Esophagus squamous epithelium (tissue), 5 donors: Measurements from ENCODE around the gene TGM3. TPM values are rescaled to one million over a fixed set of nuclear protein-coding genes. Genes with fewer than 3 reads are reported as not detected.
A peak's percentile ranks its signal among the peaks of the same experiment; 100 is the strongest.

ENCODE experiments used
- DNase-seq: peaks from one replicate; lab custom pipeline; 2025; lab: John Stamatoyannopoulos, UW
- H3K27ac ChIP-seq, 4 donors: fragments of 200-600 bp; sonication (generic); one replicate each; pipeline ENCODE4 v1.5.1; 2016 to 2019; ENCODE audit warnings: mild to moderate bottlenecking in 1 of 4
- H3K27me3 ChIP-seq, 4 donors: fragments of 200-600 bp; sonication (generic); 1 replicate in 3 of 4; 2 replicates in 1 of 4; pipeline versions ENCODE4 v1.5.1 to v1.6.0; 2017 to 2021; ENCODE audit warnings: antibody characterized with exemption in 1 of 4
- H3K36me3 ChIP-seq, 3 donors: fragments of 200-600 bp; sonication (generic); one replicate each; pipeline ENCODE4 v1.5.1; 2016 to 2019
- H3K4me1 ChIP-seq, 3 donors: fragments of 200-600 bp; sonication (generic); one replicate each; pipeline ENCODE4 v1.5.1; 2017 to 2019
- H3K4me3 ChIP-seq, 4 donors: fragments of 200-600 bp; sonication (generic); 1 replicate in 3 of 4; 2 replicates in 1 of 4; pipeline ENCODE4 v1.5.1; 2016 to 2019; ENCODE audit warnings: mild to moderate bottlenecking in 2 of 4, moderate library complexity in 1 of 4
- H3K9me3 ChIP-seq, 3 donors: fragments of 200-600 bp; sonication (generic); one replicate each; pipeline ENCODE4 v1.5.1; 2016 to 2019
- CTCF ChIP-seq, 6 experiments: fragments of 450-650 bp in 4 of 6; fragments of 200-600 bp in 2 of 6; sonication (generic) in 2 of 6; IDR thresholded peaks; one replicate each; pipeline ENCODE4 v1.5.1; 2016 to 2019; ENCODE audit warnings: antibody characterized with exemption in 6 of 6, mild to moderate bottlenecking in 4 of 6, moderate library complexity in 4 of 6
- POLR2A ChIP-seq, 4 donors: fragments of 450-650 bp; IDR thresholded peaks; one replicate each; pipeline ENCODE4 v1.6.1; 2017; ENCODE audit warnings: antibody characterized with exemption in 4 of 4, mild to moderate bottlenecking in 4 of 4, moderate library complexity in 3 of 4
- WGBS, 2 donors: methylation state at CpG; one replicate each; pipeline ENCODE4 v1.1.5; 2018; 5-methylcytosine and 5-hydroxymethylcytosine counted together
- intact Hi-C: fragments of 100-400 bp; cut with DNase I; formaldehyde crosslinking; loops from one replicate; pipeline ENCODE4 v1.15.0; 2022
- total RNA-seq, 4 donors: library from RNA; depleted of rRNA; stranded (reverse); fragments of >200 nt; gene quantifications; one replicate each; pipeline ENCODE4 v1.1.0, GENCODE V29; 2016
- donor health status: DM: yes; HTN: yes; CAD: no.

TGM3 gene
- total RNA-seq, 4 donors from 2014 or later = 626 to 2,995 (median 1,370) TPM

- H3K9me3 ChIP-seq = no peaks in the 10 kb centered on the region
- intact Hi-C loops = no loop called here
- no peak for DNase-seq
- no peaks in the 10 kb centered on the region for H3K36me3 ChIP-seq
- no peak overlapping the region for H3K4me3 ChIP-seq
- TF ChIP-seq POLR2A (IDR thresholded peaks at IDR 0.05) (no peak), CTCF (IDR thresholded peaks at IDR 0.05) (peak in 1 of 6 experiments; percentile 14)
- no peaks in the 10 kb centered on the region for H3K4me1 ChIP-seq
- peaks cover 0 to 7% (median 0%) of the 10 kb centered on the region in 4 donors for H3K27me3 ChIP-seq
- H3K27ac ChIP-seq = no peak overlapping the region
- WGBS, 2 donors = 58 to 60% methylated on average over 1 of the region's 1 CpG
These were observed 19.8 kb upstream of the TGM3 start for GRCh38 chr20:2276015-2276414.

GRCh38 chr20:2279253-2279779 is 16.5 kb upstream of the TGM3 start:
- no peak overlapping the region for H3K27ac ChIP-seq
- no peak for TF ChIP-seq POLR2A (IDR thresholded peaks at IDR 0.05)
- no peak for TF ChIP-seq CTCF (IDR thresholded peaks at IDR 0.05)
- H3K27me3 ChIP-seq = peaks cover 0 to 7% (median 0%) of the 10 kb centered on the region in 4 donors
- H3K4me3 ChIP-seq = no peak overlapping the region
- intact Hi-C loops = no loop called here
- no peaks in the 10 kb centered on the region for H3K36me3 ChIP-seq
- peaks cover 0 to 16% (median 0%) of the 10 kb centered on the region in 3 donors for H3K4me1 ChIP-seq
- no peak for DNase-seq
- H3K9me3 ChIP-seq = no peaks in the 10 kb centered on the region
- WGBS, 2 donors = 50 to 61% methylated on average over 2 to 4 of the region's 5 CpGs

- Histone ChIP-seq H3K36me3 (no peaks in the 10 kb centered on the region), H3K9me3 (no peaks in the 10 kb centered on the region), H3K27me3 (peaks cover 0 to 7% (median 0%) of the 10 kb centered on the region in 4 donors), H3K4me1 (peaks cover 0 to 18% (median 0%) of the 10 kb centered on the region in 3 donors), H3K4me3 (no peak overlapping the region), H3K27ac (no peak overlapping the region)
- intact Hi-C loops = no loop called here
- 69 to 70% methylated on average over 2 to 6 of the region's 6 CpGs for WGBS, 2 donors
- no peak for TF ChIP-seq POLR2A (IDR thresholded peaks at IDR 0.05)
- TF ChIP-seq CTCF (IDR thresholded peaks at IDR 0.05) = no peak
- no peak for DNase-seq
These were observed 15.7 kb upstream of the TGM3 start for GRCh38 chr20:2280082-2280481.

- intact Hi-C loops = no loop called here
- no peak overlapping the region for H3K4me3 ChIP-seq
- no peak overlapping the region for H3K27ac ChIP-seq
- WGBS, 2 donors = 94% methylated on average over 3 of the region's 3 CpGs; no CpG with 5 or more reads in 1 of the 2 donors
- no peaks in the 10 kb centered on the region for H3K9me3 ChIP-seq
- H3K27me3 ChIP-seq = peaks cover 0 to 7% (median 0%) of the 10 kb centered on the region in 4 donors
- TF ChIP-seq POLR2A (IDR thresholded peaks at IDR 0.05) (no peak), CTCF (IDR thresholded peaks at IDR 0.05) (no peak)
- peaks cover 0 to 20% (median 0%) of the 10 kb centered on the region in 3 donors for H3K4me1 ChIP-seq
- no peaks in the 10 kb centered on the region for H3K36me3 ChIP-seq
- DNase-seq = no peak
These were observed 14.2 kb upstream of the TGM3 start for GRCh38 chr20:2281563-2281962.

- H3K4me3 ChIP-seq = no peak overlapping the region
These were observed 13.6 kb upstream of the TGM3 start for GRCh38 chr20:2282181-2282580.

More at GRCh38 chr20:2282181-2282580, 13.6 kb upstream of the TGM3 start:
- TF ChIP-seq POLR2A (IDR thresholded peaks at IDR 0.05) (no peak), CTCF (IDR thresholded peaks at IDR 0.05) (no peak)
- H3K4me1 ChIP-seq = peaks cover 0 to 20% (median 0%) of the 10 kb centered on the region in 3 donors
- H3K27ac ChIP-seq = peak overlapping the region in 1 of 4 donors; percentile 25
- H3K36me3 ChIP-seq = no peaks in the 10 kb centered on the region
- intact Hi-C loops = no loop called here
- 53 to 69% methylated on average over 4 to 5 of the region's 5 CpGs for WGBS, 2 donors
- H3K27me3 ChIP-seq = peaks cover 0 to 7% (median 0%) of the 10 kb centered on the region in 4 donors
- DNase-seq = no peak
- no peaks in the 10 kb centered on the region for H3K9me3 ChIP-seq
